Measurements from ENCODE around the gene ZBTB21. TPM values are rescaled to one million over a fixed set of nuclear protein-coding genes. Genes with fewer than 3 reads are reported as not detected.

The ZBTB21 gene
- total and polyA plus RNA-seq, 9 of the 15 experiments (the other 6 are each of a cell fraction or from before 2014, with no cell fraction given), result 2.2 to 15.2 (median 8.7) TPM

DNA sequence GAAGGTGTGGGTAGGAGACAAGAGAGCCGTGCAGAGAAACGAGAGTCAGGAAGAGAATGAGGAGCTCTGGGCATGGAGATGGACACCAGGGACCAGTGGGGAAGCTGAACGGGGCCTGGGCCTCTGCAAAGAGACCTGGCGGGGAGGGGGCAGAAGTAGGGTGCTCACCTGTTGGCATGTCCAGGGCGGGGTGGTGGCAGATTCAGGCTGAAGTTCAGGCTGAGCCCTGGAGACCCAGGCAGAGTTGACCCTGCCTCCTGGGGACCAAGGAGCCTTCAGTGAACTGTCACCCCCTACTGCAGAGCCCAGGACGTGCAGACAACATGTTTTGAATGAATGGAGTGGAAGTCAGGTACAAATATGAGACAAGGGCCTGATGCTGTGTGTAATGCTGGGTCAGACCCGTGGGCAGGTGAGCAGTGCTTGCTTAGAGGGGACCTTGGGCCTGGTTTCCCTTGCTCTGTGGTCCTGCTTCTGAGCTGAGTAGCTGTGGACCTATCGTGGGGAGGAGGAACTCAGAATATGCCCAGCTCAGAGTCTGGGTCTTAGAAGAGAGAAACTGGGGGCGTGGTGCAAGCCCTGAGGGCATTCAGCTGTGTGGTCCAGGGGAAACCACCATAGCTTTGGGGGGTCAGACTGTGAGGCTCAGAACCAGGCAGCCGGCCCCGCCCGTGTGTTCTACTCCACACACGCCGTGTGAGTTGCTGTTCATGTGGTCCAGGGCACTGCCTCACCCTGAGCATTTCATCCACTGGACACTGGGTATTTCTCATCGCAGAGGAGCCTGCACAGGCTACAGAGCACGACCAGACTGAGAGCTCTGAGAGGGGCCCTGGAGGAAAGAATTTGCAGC, 39.6 kb upstream of the ZBTB21 start:
- Histone ChIP-seq H3K4me1 (replicated peaks in 1 of 2; ENCODE audit: control insufficient read depth in 2 of 2, insufficient read depth in 2 of 2, low read length in 2 of 2) (peaks cover 3 to 11% of the 10 kb centered on the region in 2 experiments; a peak in 4 of 5 replicates), H3K4me2 (ENCODE audit: insufficient read depth, low read length) (no peak overlapping the region), H2AFZ (ENCODE audit: low read depth, low read length) (no peak overlapping the region), H3K9ac (ENCODE audit: insufficient read depth in 1 of 2, low read depth in 2 of 2, low read length in 2 of 2) (no peak overlapping the region), H3K36me3 (ENCODE audit: control insufficient read depth, insufficient read depth, low read length) (no peaks in the 10 kb centered on the region), H3K9me3 (replicated peaks; ENCODE audit: control insufficient read depth, insufficient read depth, low read depth, low read length) (no peaks in the 10 kb centered on the region), H3K27me3 (ENCODE audit: control insufficient read depth in 2 of 2, insufficient read depth in 2 of 2, low read length in 2 of 2) (peaks cover 59 to 76% of the 10 kb centered on the region in 2 experiments), H3K4me3 (no peak overlapping the region), H3K9me1 (ENCODE audit: control insufficient read depth, insufficient read depth, low read length) (no peaks in the 10 kb centered on the region), H3K79me2 (ENCODE audit: control insufficient read depth, insufficient read depth, low read length) (no peaks in the 10 kb centered on the region), H4K20me1 (replicated peaks; ENCODE audit: control insufficient read depth, insufficient read depth, low read length) (peaks cover 13% of the 10 kb centered on the region), H3K27ac (ENCODE audit: extremely low read depth, low read depth, low read length) (no peak overlapping the region)
- DNase-seq (ENCODE audit: extremely low read depth in 1 of 4, low spot score in 3 of 4), result no peak
- no peak for ATAC-seq
- in situ Hi-C loops (cut with MboI) (no loop called here), intact Hi-C loops (cut with micrococcal nuclease) (no loop called here)
- BruUV-seq (replicated peaks), result no TSS peak
- ChIA-PET CTCF (ENCODE audit: low intra/inter-chr PET ratio) (no interaction called here), POLR2A (interaction anchor here (0.6 to 0.8 kb wide), 3 partner anchors 11 to 785 kb away, joined by 3 read pairs; no protein-coding TSS in a partner anchor)
- no peak for FAIRE-seq
- no peak for TF ChIP-seq TEAD2 (tag; IDR thresholded peaks at IDR 0.05)
- TF ChIP-seq, protein P1, sequence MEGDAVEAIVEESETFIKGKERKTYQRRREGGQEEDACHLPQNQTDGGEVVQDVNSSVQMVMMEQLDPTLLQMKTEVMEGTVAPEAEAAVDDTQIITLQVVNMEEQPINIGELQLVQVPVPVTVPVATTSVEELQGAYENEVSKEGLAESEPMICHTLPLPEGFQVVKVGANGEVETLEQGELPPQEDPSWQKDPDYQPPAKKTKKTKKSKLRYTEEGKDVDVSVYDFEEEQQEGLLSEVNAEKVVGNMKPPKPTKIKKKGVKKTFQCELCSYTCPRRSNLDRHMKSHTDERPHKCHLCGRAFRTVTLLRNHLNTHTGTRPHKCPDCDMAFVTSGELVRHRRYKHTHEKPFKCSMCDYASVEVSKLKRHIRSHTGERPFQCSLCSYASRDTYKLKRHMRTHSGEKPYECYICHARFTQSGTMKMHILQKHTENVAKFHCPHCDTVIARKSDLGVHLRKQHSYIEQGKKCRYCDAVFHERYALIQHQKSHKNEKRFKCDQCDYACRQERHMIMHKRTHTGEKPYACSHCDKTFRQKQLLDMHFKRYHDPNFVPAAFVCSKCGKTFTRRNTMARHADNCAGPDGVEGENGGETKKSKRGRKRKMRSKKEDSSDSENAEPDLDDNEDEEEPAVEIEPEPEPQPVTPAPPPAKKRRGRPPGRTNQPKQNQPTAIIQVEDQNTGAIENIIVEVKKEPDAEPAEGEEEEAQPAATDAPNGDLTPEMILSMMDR (IDR thresholded peaks at IDR 0.05 in 2 of 3, conservative IDR thresholded peaks at IDR 0.05 in 1 of 3; ENCODE audit: insufficient read depth in 2 of 3, low read depth in 1 of 3, low read length in 3 of 3), result 0 out of 6 replicates have a peak, but pooled peaks of 1 of the 3 experiments have one; percentile 4
- 4% methylated on average over 16 of the region's 16 CpGs for WGBS (ENCODE audit: insufficient coverage, low coverage, missing lambda C conversion rate)

Measured in K562 (cell line).